Panc1 (cell line): Measurements from ENCODE around the gene CDC37L1. TPM values are rescaled to one million over a fixed set of nuclear protein-coding genes. Genes with fewer than 3 reads are reported as not detected.

Source experiments
- ATAC-seq: fragments of 200-7000 bp; cut with Tn5 transposase; 2 replicates; pipeline ENCODE4 v1.9.1; 2020; ENCODE audit warnings: mild to moderate bottlenecking, moderate library complexity
- BruUV-seq: library from RNA; stranded (reverse); fragments of 400-500 nt; replicated peaks from 2 replicates; lab custom pipeline; 2021; lab: Mats Ljungman, UMichigan
- CTCF ChIA-PET: fragments of 300-600 bp; sonication (Branson Sonifier 250); formaldehyde crosslinking; loops from one replicate; lab custom pipeline; 2022; ENCODE audit warnings: antibody characterized with exemption; lab: Charles Lee
- POLR2A ChIA-PET: fragments of 300-600 bp; sonication (Branson Sonifier 250); formaldehyde crosslinking; loops from one replicate; lab custom pipeline; 2022; ENCODE audit warnings: antibody characterized with exemption; lab: Charles Lee
- DNase-seq: peaks from one replicate; pipeline ENCODE4 v3.0.0-alpha.2; 2010; ENCODE audit warnings: low read depth, low spot score
- H3K27ac ChIP-seq: 2 replicates; pipeline ENCODE4 v1.5.1; 2011; ENCODE audit warnings: mild to moderate bottlenecking, low read length, inconsistent platforms
- H3K27me3 ChIP-seq: fragments of 200-500 bp; sonication (Bioruptor generic); 2 replicates; pipeline ENCODE4 v1.6.0; 2014; ENCODE audit warnings: low read length, inconsistent platforms; ENCODE audit not compliant: control insufficient read depth, insufficient read depth
- H3K36me3 ChIP-seq: fragments of 200-500 bp; sonication (Bioruptor generic); 2 replicates; pipeline ENCODE4 v1.5.1; 2014; ENCODE audit warnings: inconsistent platforms, mild to moderate bottlenecking, low read length, moderate library complexity; ENCODE audit not compliant: control insufficient read depth, insufficient read depth
- H3K4me1 ChIP-seq: 2 replicates; pipeline ENCODE4 v1.5.1; 2011; ENCODE audit warnings: inconsistent platforms, mild to moderate bottlenecking, low read length, moderate library complexity; ENCODE audit not compliant: control insufficient read depth, insufficient read depth
- H3K4me3 ChIP-seq, 2 experiments: 2 replicates each; pipeline ENCODE4 v1.5.1; 2011 to 2012; ENCODE audit warnings: low read depth in 2 of 2, low read length in 2 of 2, mild to moderate bottlenecking in 2 of 2, inconsistent platforms in 1 of 2, moderate library complexity in 1 of 2
- H3K9me3 ChIP-seq: fragments of 200-500 bp; sonication (Bioruptor generic); 2 replicates; pipeline ENCODE4 v1.5.1; 2014; ENCODE audit warnings: low read depth, mild to moderate bottlenecking, inconsistent platforms, low read length, moderate library complexity; ENCODE audit not compliant: control insufficient read depth, insufficient read depth
- POLR2AphosphoS5 ChIP-seq: IDR thresholded peaks from 2 replicates; pipeline ENCODE4 v1.6.1; 2012; ENCODE audit warnings: mild to moderate bottlenecking, low read depth, low read length, moderate library complexity
- REST ChIP-seq, 2 experiments: IDR thresholded peaks; 2 replicates each; pipeline ENCODE4 v1.6.1; 2011 to 2012; ENCODE audit warnings: low read depth in 2 of 2, control low read depth in 1 of 2, low read length in 1 of 2, mild to moderate bottlenecking in 1 of 2, moderate library complexity in 1 of 2; ENCODE audit not compliant: insufficient read depth in 1 of 2
- SIN3A ChIP-seq: IDR thresholded peaks from 2 replicates; pipeline ENCODE4 v1.6.1; 2012; ENCODE audit warnings: low read depth, mild to moderate bottlenecking, low read length, moderate library complexity, borderline replicate concordance; ENCODE audit not compliant: insufficient read depth
- TCF7L2 ChIP-seq: IDR thresholded peaks from 2 replicates; pipeline ENCODE4 v1.6.1; 2011; ENCODE audit warnings: mild to moderate bottlenecking, low read depth, low read length, inconsistent platforms
- in situ Hi-C: cut with HindIII; loops from 2 replicates; pipeline ENCODE4 v1.10.0; 2016; ENCODE audit warnings: low sequenced_read_pairs, low pct_unique_long_range_greater_than_20kb
- intact Hi-C: fragments of 100-400 bp; cut with micrococcal nuclease; formaldehyde crosslinking; loops from one replicate; pipeline ENCODE4 v1.10.0; 2022; ENCODE audit not compliant: unreplicated experiment
- total RNA-seq: library from RNA; stranded (reverse); gene quantifications from one replicate; pipeline ENCODE4 v1.2.1, GENCODE V29; 2021; ENCODE audit not compliant: unreplicated experiment
- TF ChIP-seq, protein P1 (sequence below): fragments of 450-650 bp; IDR thresholded peaks from 2 replicates; pipeline ENCODE4 v1.5.1; 2017; ENCODE audit warnings: mild to moderate bottlenecking

The CDC37L1 gene
- total RNA-seq, 1 experiment from 2014 or later = 3.0 TPM

- in situ Hi-C loops = no loop called here
- Histone ChIP-seq H3K27ac (no peak overlapping the region), H3K36me3 (no peaks in the 10 kb centered on the region), H3K4me3 (no peak overlapping the region), H3K9me3 (no peaks in the 10 kb centered on the region), H3K4me1 (no peaks in the 10 kb centered on the region), H3K27me3 (no peaks in the 10 kb centered on the region)
- intact Hi-C loops = no loop called here
- DNase-seq = no peak
- no TSS peak for BruUV-seq
- no peak for ATAC-seq
- ChIA-PET CTCF (no interaction called here), POLR2A (no interaction called here)
- TF ChIP-seq, protein P1, sequence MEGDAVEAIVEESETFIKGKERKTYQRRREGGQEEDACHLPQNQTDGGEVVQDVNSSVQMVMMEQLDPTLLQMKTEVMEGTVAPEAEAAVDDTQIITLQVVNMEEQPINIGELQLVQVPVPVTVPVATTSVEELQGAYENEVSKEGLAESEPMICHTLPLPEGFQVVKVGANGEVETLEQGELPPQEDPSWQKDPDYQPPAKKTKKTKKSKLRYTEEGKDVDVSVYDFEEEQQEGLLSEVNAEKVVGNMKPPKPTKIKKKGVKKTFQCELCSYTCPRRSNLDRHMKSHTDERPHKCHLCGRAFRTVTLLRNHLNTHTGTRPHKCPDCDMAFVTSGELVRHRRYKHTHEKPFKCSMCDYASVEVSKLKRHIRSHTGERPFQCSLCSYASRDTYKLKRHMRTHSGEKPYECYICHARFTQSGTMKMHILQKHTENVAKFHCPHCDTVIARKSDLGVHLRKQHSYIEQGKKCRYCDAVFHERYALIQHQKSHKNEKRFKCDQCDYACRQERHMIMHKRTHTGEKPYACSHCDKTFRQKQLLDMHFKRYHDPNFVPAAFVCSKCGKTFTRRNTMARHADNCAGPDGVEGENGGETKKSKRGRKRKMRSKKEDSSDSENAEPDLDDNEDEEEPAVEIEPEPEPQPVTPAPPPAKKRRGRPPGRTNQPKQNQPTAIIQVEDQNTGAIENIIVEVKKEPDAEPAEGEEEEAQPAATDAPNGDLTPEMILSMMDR = no peak
- TF ChIP-seq POLR2AphosphoS5 (no peak), REST (IDR thresholded peaks at IDR 0.05; ENCODE audit: insufficient read depth in 1 of 2, low read depth in 2 of 2, low read length in 1 of 2) (no peak)
Measured at GRCh38 chr9:4713849-4714248, 34.5 kb downstream of the CDC37L1 start.

DNA sequence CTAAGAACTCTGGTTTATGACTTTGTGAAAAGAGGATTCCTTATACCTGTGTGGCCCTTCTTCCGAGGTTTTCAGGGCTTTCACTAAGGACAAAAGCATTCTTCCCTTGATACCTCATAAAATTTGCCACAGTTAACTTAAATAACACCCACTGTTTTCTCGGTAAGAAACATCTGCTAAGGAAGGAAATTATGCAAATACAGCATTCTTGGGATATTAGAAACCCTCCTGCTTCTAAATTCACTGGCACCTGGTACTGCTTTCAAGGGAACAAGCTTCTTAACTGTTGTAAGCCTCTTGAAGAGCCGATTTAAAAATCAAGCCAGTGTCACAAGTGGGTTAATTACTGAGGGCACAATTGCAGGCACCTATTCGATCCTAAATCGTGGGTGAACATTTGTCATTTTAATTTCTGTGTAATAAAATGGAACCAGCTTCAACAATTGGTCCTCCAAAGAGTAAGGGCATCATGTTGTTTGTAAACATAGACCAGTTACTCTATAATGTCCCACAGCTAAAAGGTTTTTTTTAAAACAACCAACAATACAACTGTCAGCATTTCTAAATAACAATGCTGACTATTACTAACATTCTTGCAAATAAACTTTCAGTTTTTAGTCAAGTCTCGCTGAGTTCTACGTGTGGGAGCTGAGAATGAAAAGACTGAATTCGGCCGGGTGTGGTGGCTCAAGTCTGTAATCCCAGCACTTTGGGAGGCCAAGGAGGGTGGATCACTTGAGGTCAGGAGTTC is 35.1 kb downstream of the CDC37L1 start:
- TF ChIP-seq, protein P1 = no peak
- BruUV-seq = no TSS peak
- H3K4me1 ChIP-seq = no peaks in the 10 kb centered on the region
- H3K27ac ChIP-seq = no peak overlapping the region
- no peaks in the 10 kb centered on the region for H3K27me3 ChIP-seq
- in situ Hi-C loops = no loop called here
- no peak for DNase-seq
- CTCF ChIA-PET = no interaction called here
- POLR2A ChIA-PET = no interaction called here
- no peak for ATAC-seq
- H3K36me3 ChIP-seq = no peaks in the 10 kb centered on the region
- no peak overlapping the region for H3K4me3 ChIP-seq
- intact Hi-C loops = no loop called here
- H3K9me3 ChIP-seq = no peaks in the 10 kb centered on the region

GRCh38 chr9:4716163-4716562 is 36.8 kb downstream of the CDC37L1 start:
- TF ChIP-seq SIN3A (no peak), REST (IDR thresholded peaks at IDR 0.05; ENCODE audit: insufficient read depth in 1 of 2, low read depth in 2 of 2, low read length in 1 of 2) (no peak), TCF7L2 (no peak), POLR2AphosphoS5 (no peak)
- TF ChIP-seq, protein P1 = no peak
- Histone ChIP-seq H3K27ac (no peak overlapping the region), H3K36me3 (no peaks in the 10 kb centered on the region), H3K9me3 (no peaks in the 10 kb centered on the region), H3K27me3 (no peaks in the 10 kb centered on the region), H3K4me1 (no peaks in the 10 kb centered on the region), H3K4me3 (no peak overlapping the region)
- CTCF ChIA-PET = no interaction called here
- DNase-seq = no peak
- POLR2A ChIA-PET = no interaction called here
- in situ Hi-C loops (no loop called here), intact Hi-C loops (no loop called here)
- no TSS peak for BruUV-seq
- no peak for ATAC-seq
